GM12801 (cell line): ENCODE measurements around the gene SFRP2.

ENCODE experiments used
- CTCF ChIP-seq: IDR thresholded peaks from one replicate; pipeline ENCODE4 v1.5.1; 2011; ENCODE audit warnings: control low read depth; ENCODE audit not compliant: insufficient read length; ENCODE audit errors: extremely low read depth

SFRP2 gene

DNA sequence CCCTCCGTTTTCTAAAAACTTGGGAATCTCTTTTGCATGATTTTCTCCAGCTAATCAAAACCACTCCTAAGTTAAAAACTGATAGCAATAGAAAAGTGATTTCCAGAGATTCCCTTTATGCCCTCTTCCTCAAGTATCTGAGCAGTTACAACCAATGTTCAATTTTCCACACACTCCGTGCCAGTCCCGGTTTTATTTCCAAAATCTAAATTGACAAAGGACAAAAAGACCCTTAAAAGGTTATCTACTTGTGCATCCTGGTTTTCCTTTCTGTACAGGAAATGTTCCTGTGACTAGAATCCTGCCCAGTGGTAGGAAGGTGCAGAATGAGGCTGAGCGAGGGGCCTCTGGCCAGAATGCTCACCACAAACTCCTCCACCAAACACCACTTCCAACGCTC lies 1.3 kb downstream of the SFRP2 start:
- TF ChIP-seq CTCF = no peak

- TF ChIP-seq CTCF = no peak
Observed at GRCh38 chr4:153787061-153787560, 1.8 kb downstream of the SFRP2 start.

GRCh38 chr4:153785910-153786721 lies 2.8 kb downstream of the SFRP2 start:
- no peak for TF ChIP-seq CTCF

- no peak for TF ChIP-seq CTCF
Observed at GRCh38 chr4:153784166-153784699, 4.7 kb downstream of the SFRP2 start.

DNA sequence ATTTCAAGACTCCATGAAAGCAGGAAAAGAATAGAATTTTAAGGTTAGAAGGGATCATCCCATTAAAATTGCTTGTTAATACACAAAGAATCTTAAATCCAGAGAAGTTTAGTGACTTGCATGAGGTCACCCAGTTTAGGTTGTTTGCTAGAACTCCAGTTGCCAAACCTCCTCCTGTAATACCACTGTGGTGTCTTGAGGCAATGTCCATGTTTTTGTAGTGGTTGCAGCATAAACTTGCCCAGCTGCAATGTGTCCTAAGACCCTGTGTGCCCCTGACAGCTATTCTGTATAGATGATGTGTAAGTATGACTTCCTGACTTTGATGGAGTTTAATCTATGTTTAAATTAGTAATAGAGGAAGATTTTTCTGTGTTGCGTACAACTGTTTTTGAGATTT lies 6.3 kb downstream of the SFRP2 start:
- no peak for TF ChIP-seq CTCF

DNA sequence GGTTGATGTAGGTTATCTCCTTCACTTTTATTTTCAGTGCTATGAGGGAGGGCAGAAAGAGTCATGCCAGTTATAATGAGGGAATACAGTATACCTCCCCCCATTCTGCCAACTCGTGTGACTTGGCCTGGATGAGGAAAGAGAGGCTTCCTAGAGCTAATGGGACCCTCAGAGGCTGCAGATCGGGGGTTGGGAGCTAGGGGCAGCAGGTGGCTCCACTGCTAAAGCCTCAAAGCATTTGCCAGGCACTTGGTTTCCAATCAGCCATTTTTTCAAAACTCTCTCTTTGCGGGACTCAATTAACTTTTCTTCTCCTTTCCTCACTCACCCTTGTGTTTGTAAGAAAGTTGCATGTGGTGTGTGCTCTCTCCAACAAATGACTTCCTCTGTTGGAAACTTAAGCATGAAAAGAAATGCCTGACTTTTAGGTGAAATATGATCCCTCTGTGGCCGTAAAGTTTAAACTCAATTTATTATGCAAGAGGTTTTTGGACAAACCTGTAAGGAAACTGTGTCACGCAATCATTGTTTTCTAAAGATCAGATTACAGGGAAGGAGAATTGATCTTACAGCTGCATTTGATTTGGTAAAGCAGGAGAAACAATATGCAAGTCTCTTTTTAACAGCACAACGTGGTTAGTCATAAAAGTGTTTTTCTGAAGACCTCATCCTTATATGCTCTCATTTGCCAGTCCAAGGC lies 7.0 kb downstream of the SFRP2 start:
- no peak for TF ChIP-seq CTCF

DNA sequence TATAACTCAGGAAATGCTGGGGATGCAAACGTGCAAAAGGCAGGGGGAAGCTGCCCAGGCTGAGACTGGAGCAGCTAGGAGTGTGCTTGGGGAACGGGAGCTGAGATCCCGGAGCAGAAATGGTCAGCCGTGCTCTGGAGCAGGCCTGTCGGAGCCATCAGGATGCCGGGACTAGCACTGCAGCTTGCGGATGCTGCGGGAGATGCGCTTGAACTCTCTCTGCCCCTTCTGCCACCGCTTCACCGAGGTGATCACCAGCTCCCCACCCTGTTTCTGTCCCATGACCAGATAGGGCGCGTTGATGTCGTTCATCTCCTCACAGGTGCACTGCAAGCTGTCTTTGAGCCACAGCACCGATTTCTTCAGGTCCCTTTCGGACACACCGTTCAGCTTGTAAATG lies 7.6 kb downstream of the SFRP2 start:
- no peak for TF ChIP-seq CTCF
